ENCODE measurements around the gene CYB561. TPM values are rescaled to one million over a fixed set of nuclear protein-coding genes. Genes with fewer than 3 reads are reported as not detected.

Gene CYB561
- total RNA-seq, 2 donors from 2014 or later = 24.4 to 27.5 TPM

GRCh38 chr17:63418540-63418939 is 27.6 kb downstream of the CYB561 start:
- no peak overlapping the region for H3K27ac ChIP-seq (ENCODE audit: low read depth, low read length)
- DNase-seq = peak; percentile 40
- no peaks in the 10 kb centered on the region for H3K27me3 ChIP-seq (ENCODE audit: control insufficient read depth, insufficient read depth, low read length, poor library complexity, severe bottlenecking)
- no peak overlapping the region for H3K4me3 ChIP-seq (ENCODE audit: low read length)
- no peak overlapping the region for H3K9ac ChIP-seq (ENCODE audit: extremely low read depth, low read length, poor library complexity, severe bottlenecking)
- TF ChIP-seq, protein P1, sequence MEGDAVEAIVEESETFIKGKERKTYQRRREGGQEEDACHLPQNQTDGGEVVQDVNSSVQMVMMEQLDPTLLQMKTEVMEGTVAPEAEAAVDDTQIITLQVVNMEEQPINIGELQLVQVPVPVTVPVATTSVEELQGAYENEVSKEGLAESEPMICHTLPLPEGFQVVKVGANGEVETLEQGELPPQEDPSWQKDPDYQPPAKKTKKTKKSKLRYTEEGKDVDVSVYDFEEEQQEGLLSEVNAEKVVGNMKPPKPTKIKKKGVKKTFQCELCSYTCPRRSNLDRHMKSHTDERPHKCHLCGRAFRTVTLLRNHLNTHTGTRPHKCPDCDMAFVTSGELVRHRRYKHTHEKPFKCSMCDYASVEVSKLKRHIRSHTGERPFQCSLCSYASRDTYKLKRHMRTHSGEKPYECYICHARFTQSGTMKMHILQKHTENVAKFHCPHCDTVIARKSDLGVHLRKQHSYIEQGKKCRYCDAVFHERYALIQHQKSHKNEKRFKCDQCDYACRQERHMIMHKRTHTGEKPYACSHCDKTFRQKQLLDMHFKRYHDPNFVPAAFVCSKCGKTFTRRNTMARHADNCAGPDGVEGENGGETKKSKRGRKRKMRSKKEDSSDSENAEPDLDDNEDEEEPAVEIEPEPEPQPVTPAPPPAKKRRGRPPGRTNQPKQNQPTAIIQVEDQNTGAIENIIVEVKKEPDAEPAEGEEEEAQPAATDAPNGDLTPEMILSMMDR (conservative IDR thresholded peaks at IDR 0.05) = no peak
- H3K27ac Mint-ChIP-seq = no peak overlapping the region
- no peaks in the 10 kb centered on the region for H3K9me3 Mint-ChIP-seq
- H3K36me3 Mint-ChIP-seq (ENCODE audit: low read depth) = peaks cover 11% of the 10 kb centered on the region
- H3K4me1 ChIP-seq (ENCODE audit: control insufficient read depth, insufficient read depth, low read length) = no peaks in the 10 kb centered on the region
- no peaks in the 10 kb centered on the region for H3K4me1 Mint-ChIP-seq
- no peaks in the 10 kb centered on the region for H3K9me3 ChIP-seq (ENCODE audit: control insufficient read depth, low read length)
- no peak overlapping the region for H3K4me3 Mint-ChIP-seq
- 86 to 93% methylated on average over 6 to 8 of the region's 8 CpGs for WGBS, 2 experiments (ENCODE audit: insufficient coverage in 1 of 2, insufficient read length in 1 of 2)
- H3K27me3 Mint-ChIP-seq (ENCODE audit: insufficient read depth) = no peaks in the 10 kb centered on the region
- H3K36me3 ChIP-seq (ENCODE audit: control insufficient read depth, insufficient read depth, low read length) = no peaks in the 10 kb centered on the region

DNA sequence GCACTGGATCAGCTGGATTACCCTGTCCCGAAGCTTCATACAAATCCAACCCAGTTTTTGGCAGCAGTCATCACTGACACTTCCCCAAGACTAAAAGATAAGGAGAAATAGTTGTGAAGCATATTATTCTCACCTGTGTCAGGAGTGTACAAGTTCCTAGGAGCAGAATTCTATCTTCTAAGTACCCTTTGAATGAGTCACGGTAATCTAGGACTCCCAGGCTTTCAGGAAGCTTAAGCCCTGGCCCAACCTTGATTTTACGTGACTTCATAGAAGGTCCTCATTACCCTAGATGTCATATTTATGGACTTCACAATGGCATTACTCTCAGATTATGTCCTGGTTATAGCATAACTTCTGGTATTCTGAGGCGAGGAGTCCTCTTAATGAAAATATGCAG is 31.9 kb downstream of the CYB561 start:
- no peaks in the 10 kb centered on the region for H3K27me3 ChIP-seq (ENCODE audit: control insufficient read depth, insufficient read depth, low read length, poor library complexity, severe bottlenecking)
- no peak overlapping the region for H3K4me3 ChIP-seq (ENCODE audit: low read length)
- Mint-ChIP-seq H3K36me3 (ENCODE audit: low read depth) (peaks cover 2% of the 10 kb centered on the region), H3K27ac (no peak overlapping the region), H3K4me3 (no peak overlapping the region), H3K27me3 (ENCODE audit: insufficient read depth) (no peaks in the 10 kb centered on the region), H3K9me3 (no peaks in the 10 kb centered on the region), H3K4me1 (no peaks in the 10 kb centered on the region)
- H3K9ac ChIP-seq (ENCODE audit: extremely low read depth, low read length, poor library complexity, severe bottlenecking) = no peak overlapping the region
- 92 to 100% methylated on average over 3 to 4 of the region's 4 CpGs for WGBS, 2 experiments (ENCODE audit: insufficient coverage in 1 of 2, insufficient read length in 1 of 2)
- no peaks in the 10 kb centered on the region for H3K9me3 ChIP-seq (ENCODE audit: control insufficient read depth, low read length)
- no peaks in the 10 kb centered on the region for H3K36me3 ChIP-seq (ENCODE audit: control insufficient read depth, insufficient read depth, low read length)
- DNase-seq = no peak
- no peaks in the 10 kb centered on the region for H3K4me1 ChIP-seq (ENCODE audit: control insufficient read depth, insufficient read depth, low read length)
- TF ChIP-seq, protein P1 (conservative IDR thresholded peaks at IDR 0.05) = no peak
- no peak overlapping the region for H3K27ac ChIP-seq (ENCODE audit: low read depth, low read length)

GRCh38 chr17:63413128-63413527 is 33.0 kb downstream of the CYB561 start:
- Mint-ChIP-seq H3K4me1 (no peaks in the 10 kb centered on the region), H3K9me3 (no peaks in the 10 kb centered on the region), H3K27me3 (ENCODE audit: insufficient read depth) (no peaks in the 10 kb centered on the region), H3K36me3 (ENCODE audit: low read depth) (peaks cover 4% of the 10 kb centered on the region), H3K27ac (no peak overlapping the region), H3K4me3 (no peak overlapping the region)
- DNase-seq = no peak
- Histone ChIP-seq H3K36me3 (ENCODE audit: control insufficient read depth, insufficient read depth, low read length) (no peaks in the 10 kb centered on the region), H3K4me1 (ENCODE audit: control insufficient read depth, insufficient read depth, low read length) (no peaks in the 10 kb centered on the region), H3K9me3 (ENCODE audit: control insufficient read depth, low read length) (no peaks in the 10 kb centered on the region), H3K27me3 (ENCODE audit: control insufficient read depth, insufficient read depth, low read length, poor library complexity, severe bottlenecking) (no peaks in the 10 kb centered on the region), H3K4me3 (ENCODE audit: low read length) (no peak overlapping the region), H3K9ac (ENCODE audit: extremely low read depth, low read length, poor library complexity, severe bottlenecking) (no peak overlapping the region), H3K27ac (ENCODE audit: low read depth, low read length) (no peak overlapping the region)
- WGBS, 2 experiments (ENCODE audit: insufficient coverage in 1 of 2, insufficient read length in 1 of 2) = 91 to 100% methylated on average over 2 to 3 of the region's 3 CpGs
- TF ChIP-seq, protein P1 (conservative IDR thresholded peaks at IDR 0.05) = no peak
